PC-9 (cell line): Measurements from ENCODE around the gene ADIPOR1. TPM values are rescaled to one million over a fixed set of nuclear protein-coding genes. Genes with fewer than 3 reads are reported as not detected.
A peak's percentile ranks its signal among the peaks of the same experiment; 100 is the strongest.

ENCODE experiments used
- BruUV-seq: library from RNA; stranded (reverse); fragments of 400-500 nt; replicated peaks from 2 replicates; lab custom pipeline; 2021; lab: Mats Ljungman, UMichigan
- CTCF ChIA-PET: fragments of 300-600 bp; sonication (Branson Sonifier 250); formaldehyde crosslinking; loops from one replicate; lab custom pipeline; 2022; ENCODE audit warnings: antibody characterized with exemption; lab: Charles Lee
- POLR2A ChIA-PET: fragments of 300-600 bp; sonication (Branson Sonifier 250); formaldehyde crosslinking; loops from one replicate; lab custom pipeline; 2022; ENCODE audit warnings: antibody characterized with exemption; ENCODE audit not compliant: unreplicated experiment; lab: Charles Lee
- DNase-seq, 2 experiments: peaks; one replicate each; pipeline versions ENCODE4 v3.0.0 to v3.0.0-alpha.2; 2015 to 2022; ENCODE audit warnings: mixed read lengths in 1 of 2
- H2AFZ ChIP-seq: fragments of 200-600 bp; sonication (generic); 2 replicates; pipeline ENCODE4 v1.8.1; 2017; ENCODE audit warnings: antibody characterized with exemption
- H3F3A ChIP-seq: fragments of 200-600 bp; sonication (generic); 2 replicates; pipeline ENCODE4 v1.8.1; 2017; ENCODE audit warnings: antibody characterized with exemption, mild to moderate bottlenecking, low read depth; ENCODE audit not compliant: insufficient read depth
- H3K27ac ChIP-seq: fragments of 200-600 bp; sonication (generic); 2 replicates; pipeline ENCODE4 v1.6.1; 2016; ENCODE audit warnings: mixed run types
- H3K27me3 ChIP-seq: fragments of 200-600 bp; sonication (generic); 2 replicates; pipeline ENCODE4 v1.6.1; 2016; ENCODE audit warnings: low read depth, mixed run types; ENCODE audit not compliant: insufficient read depth
- H3K36me3 ChIP-seq: fragments of 200-600 bp; sonication (generic); 2 replicates; pipeline ENCODE4 v1.6.1; 2016; ENCODE audit warnings: low read depth, mixed run types
- H3K4me1 ChIP-seq: fragments of 200-600 bp; sonication (generic); replicated peaks from 2 replicates; pipeline ENCODE4 v1.6.1; 2016; ENCODE audit warnings: mixed run types; ENCODE audit not compliant: insufficient read depth
- H3K4me2 ChIP-seq: fragments of 200-600 bp; sonication (generic); 2 replicates; pipeline ENCODE4 v1.6.1; 2017; ENCODE audit warnings: mixed run types
- H3K4me3 ChIP-seq: fragments of 200-600 bp; sonication (generic); 2 replicates; pipeline ENCODE4 v1.6.1; 2016; ENCODE audit warnings: mixed run types
- H3K79me2 ChIP-seq: fragments of 200-600 bp; sonication (generic); 2 replicates; pipeline ENCODE4 v1.6.1; 2017; ENCODE audit warnings: low read depth, mixed run types
- H3K9me2 ChIP-seq: fragments of 200-600 bp; sonication (generic); 2 replicates; pipeline ENCODE4 v1.8.1; 2017; ENCODE audit warnings: mild to moderate bottlenecking; ENCODE audit not compliant: insufficient read depth
- H3K9me3 ChIP-seq: fragments of 200-600 bp; sonication (generic); 2 replicates; pipeline ENCODE4 v1.8.1; 2016; ENCODE audit warnings: low read depth; ENCODE audit not compliant: insufficient read depth
- H4K20me1 ChIP-seq: fragments of 200-600 bp; sonication (generic); 2 replicates; pipeline ENCODE4 v1.8.1; 2017; ENCODE audit not compliant: insufficient read depth
- EZH2 ChIP-seq: fragments of 200-600 bp; sonication (generic); IDR thresholded peaks from 2 replicates; pipeline ENCODE4 v1.8.0; 2017; ENCODE audit warnings: antibody characterized with exemption, low read depth
- intact Hi-C: fragments of 100-400 bp; cut with micrococcal nuclease; formaldehyde crosslinking; loops from one replicate; pipeline ENCODE4 v1.10.0; 2022; ENCODE audit not compliant: unreplicated experiment
- total RNA-seq: library from RNA; stranded (reverse); gene quantifications from 2 replicates; pipeline ENCODE4 v1.2.3, GENCODE V29; 2021
- TF ChIP-seq, protein P1 (sequence below): fragments of 200-600 bp; sonication (generic); conservative IDR thresholded peaks from 2 replicates; pipeline ENCODE4 v1.6.1; 2017; ENCODE audit warnings: mixed run types, antibody characterized with exemption, mild to moderate bottlenecking, moderate library complexity

The ADIPOR1 gene
- total RNA-seq, 1 experiment from 2014 or later: 102 TPM

DNA sequence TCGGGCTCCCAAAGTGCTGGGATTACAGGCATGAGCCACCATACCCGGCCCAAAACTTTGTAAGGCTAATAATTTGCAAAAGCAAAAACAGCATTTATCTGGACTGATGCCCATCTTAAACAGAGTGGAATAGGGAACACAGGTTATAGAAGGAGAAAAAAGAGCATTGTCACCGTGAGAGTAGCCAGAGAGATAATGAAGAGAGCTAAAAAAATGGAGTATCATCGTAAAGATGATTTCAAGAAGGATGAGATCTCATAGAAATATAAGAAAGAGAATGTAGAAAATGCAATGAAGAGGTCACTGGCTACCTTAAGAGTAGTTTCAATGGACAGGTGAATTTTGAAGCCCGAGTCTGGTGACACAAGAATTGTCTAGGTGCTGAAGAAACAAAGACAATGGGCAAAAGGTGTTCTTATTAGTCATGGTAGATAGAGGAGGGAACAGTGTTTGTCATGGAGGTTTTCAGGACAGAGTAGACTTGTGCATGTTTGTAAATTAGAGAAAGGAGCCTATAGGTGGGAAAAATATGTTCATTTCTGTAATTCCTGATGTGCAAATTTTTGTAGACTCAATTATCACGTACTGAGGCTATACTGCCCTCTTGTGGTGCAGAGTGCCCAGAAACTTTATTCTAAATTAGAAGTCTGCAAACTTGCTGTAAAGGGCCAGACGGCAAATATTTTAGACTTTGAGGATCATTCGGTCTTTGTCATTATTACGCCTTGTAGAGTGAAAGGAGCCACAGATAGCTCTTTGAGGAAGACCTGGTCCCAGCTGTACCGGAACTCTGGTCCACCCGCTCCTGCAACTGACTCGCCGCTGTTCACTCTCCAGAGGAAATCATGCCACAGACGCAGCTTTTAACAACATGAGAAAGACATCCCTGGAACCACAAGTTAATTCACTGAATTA lies 41.0 kb upstream of the ADIPOR1 start:
- Histone ChIP-seq H3K79me2 (no peaks in the 10 kb centered on the region), H3K4me3 (no peak overlapping the region), H3K9me3 (no peaks in the 10 kb centered on the region), H2AFZ (no peak overlapping the region), H4K20me1 (no peaks in the 10 kb centered on the region), H3K27ac (no peak overlapping the region), H3K4me2 (peak overlapping the region; percentile 53), H3K36me3 (no peaks in the 10 kb centered on the region), H3K9me2 (0 out of 2 replicates have a peak, but pooled peaks cover 3% of the 10 kb centered on the region), H3K4me1 (peaks cover 14% of the 10 kb centered on the region), H3F3A (no peaks in the 10 kb centered on the region), H3K27me3 (no peaks in the 10 kb centered on the region)
- ChIA-PET CTCF (interaction anchor here (0.6 kb wide), 2 partner anchors 241 to 904 kb away, joined by 3 to 7 read pairs; no protein-coding TSS in a partner anchor), POLR2A (no interaction called here)
- no TSS peak for BruUV-seq
- no peak for TF ChIP-seq EZH2
- TF ChIP-seq, protein P1, sequence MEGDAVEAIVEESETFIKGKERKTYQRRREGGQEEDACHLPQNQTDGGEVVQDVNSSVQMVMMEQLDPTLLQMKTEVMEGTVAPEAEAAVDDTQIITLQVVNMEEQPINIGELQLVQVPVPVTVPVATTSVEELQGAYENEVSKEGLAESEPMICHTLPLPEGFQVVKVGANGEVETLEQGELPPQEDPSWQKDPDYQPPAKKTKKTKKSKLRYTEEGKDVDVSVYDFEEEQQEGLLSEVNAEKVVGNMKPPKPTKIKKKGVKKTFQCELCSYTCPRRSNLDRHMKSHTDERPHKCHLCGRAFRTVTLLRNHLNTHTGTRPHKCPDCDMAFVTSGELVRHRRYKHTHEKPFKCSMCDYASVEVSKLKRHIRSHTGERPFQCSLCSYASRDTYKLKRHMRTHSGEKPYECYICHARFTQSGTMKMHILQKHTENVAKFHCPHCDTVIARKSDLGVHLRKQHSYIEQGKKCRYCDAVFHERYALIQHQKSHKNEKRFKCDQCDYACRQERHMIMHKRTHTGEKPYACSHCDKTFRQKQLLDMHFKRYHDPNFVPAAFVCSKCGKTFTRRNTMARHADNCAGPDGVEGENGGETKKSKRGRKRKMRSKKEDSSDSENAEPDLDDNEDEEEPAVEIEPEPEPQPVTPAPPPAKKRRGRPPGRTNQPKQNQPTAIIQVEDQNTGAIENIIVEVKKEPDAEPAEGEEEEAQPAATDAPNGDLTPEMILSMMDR: peak; percentile 90
- DNase-seq: peak; percentile 54
- intact Hi-C loops: loop anchor here (1.0 to 10.0 kb wide), 2 partner anchors 73 to 244 kb away; no protein-coding TSS in a partner anchor

DNA sequence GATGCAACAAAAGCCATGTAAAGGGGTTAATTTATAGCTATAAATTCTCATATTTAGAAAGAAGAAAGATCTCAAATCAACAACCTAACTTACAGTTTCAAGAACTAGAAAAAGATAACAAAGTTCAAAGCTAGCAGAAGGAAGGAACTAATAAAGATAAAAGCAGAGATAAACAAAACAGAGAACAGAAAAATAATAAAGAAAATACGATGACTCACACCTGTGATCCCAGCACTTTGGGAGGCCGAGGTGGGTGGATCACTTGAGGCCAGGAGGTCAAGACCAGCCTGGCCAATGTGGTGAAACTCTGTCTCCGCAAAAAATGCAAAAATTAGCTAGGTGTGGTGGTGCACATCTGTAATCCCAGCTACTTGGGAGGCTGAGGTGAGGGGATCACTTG lies 36.6 kb upstream of the ADIPOR1 start:
- BruUV-seq: no TSS peak
- no peak overlapping the region for H3K4me3 ChIP-seq
- H3K27me3 ChIP-seq: no peaks in the 10 kb centered on the region
- H3F3A ChIP-seq: no peaks in the 10 kb centered on the region
- CTCF ChIA-PET: interaction anchor here (0.6 kb wide), 1 partner anchor 1155 kb away, joined by 3 read pairs; no protein-coding TSS in a partner anchor
- H3K27ac ChIP-seq: no peak overlapping the region
- no peak for DNase-seq
- H4K20me1 ChIP-seq: no peaks in the 10 kb centered on the region
- H3K9me2 ChIP-seq: 0 out of 2 replicates have a peak, but pooled peaks cover 3% of the 10 kb centered on the region
- H3K9me3 ChIP-seq: no peaks in the 10 kb centered on the region
- no peaks in the 10 kb centered on the region for H3K79me2 ChIP-seq
- H2AFZ ChIP-seq: no peak overlapping the region
- POLR2A ChIA-PET: interaction anchor here (0.7 kb wide), 1 partner anchor 149 kb away, joined by 4 read pairs; no protein-coding TSS in a partner anchor
- intact Hi-C loops: loop anchor here (10.0 kb wide), 1 partner anchor 240 kb away; no protein-coding TSS in a partner anchor
- H3K4me1 ChIP-seq: peaks cover 14% of the 10 kb centered on the region
- peak overlapping the region; percentile 35; the same call in 1 of the 2 replicates for H3K4me2 ChIP-seq
- H3K36me3 ChIP-seq: no peaks in the 10 kb centered on the region
- no peak for TF ChIP-seq EZH2

DNA sequence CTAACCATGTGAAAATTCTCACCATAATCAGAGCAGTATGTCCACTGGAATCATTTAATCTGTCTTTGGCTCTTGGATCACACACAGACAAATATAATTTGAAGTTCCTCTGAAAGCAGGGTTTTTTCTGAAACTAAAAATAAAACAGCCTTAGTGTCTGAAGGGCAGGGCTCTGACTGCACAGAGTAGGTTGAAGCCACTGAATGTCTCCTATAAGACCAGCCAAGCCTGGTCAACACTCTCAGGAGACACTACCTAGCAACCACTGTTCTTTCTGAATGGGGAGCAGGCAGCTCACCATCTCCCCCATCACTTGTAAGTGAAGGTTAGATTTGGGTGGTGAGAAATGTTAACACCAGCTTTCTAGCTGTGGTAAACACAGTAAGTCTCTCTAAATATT lies 33.0 kb upstream of the ADIPOR1 start:
- TF ChIP-seq EZH2: no peak
- TF ChIP-seq, protein P1: no peak
- Histone ChIP-seq H3K79me2 (no peaks in the 10 kb centered on the region), H3K4me3 (no peak overlapping the region), H3K4me1 (peaks cover 14% of the 10 kb centered on the region), H3K27me3 (peaks cover 7% of the 10 kb centered on the region; the same call in 1 of the 2 replicates), H3K27ac (no peak overlapping the region), H3K36me3 (no peaks in the 10 kb centered on the region), H4K20me1 (no peaks in the 10 kb centered on the region), H2AFZ (no peak overlapping the region), H3K4me2 (no peak overlapping the region), H3K9me2 (no peaks in the 10 kb centered on the region), H3K9me3 (no peaks in the 10 kb centered on the region), H3F3A (no peaks in the 10 kb centered on the region)
- BruUV-seq: no TSS peak
- ChIA-PET POLR2A (no interaction called here), CTCF (no interaction called here)
- DNase-seq: no peak
- intact Hi-C loops: loop anchor here (10.0 kb wide), 1 partner anchor 236 kb away; no protein-coding TSS in a partner anchor
